COR-L47 (cell line): Measurements from ENCODE around the gene C10orf105.

Experiments used
- DNase-seq: peaks from one replicate; lab custom pipeline; 2025; lab: John Stamatoyannopoulos, UW

C10orf105 gene

GRCh38 chr10:71719464-71720201, at the start of gene C10orf105:
C10orf105 (minus strand) TSS chr10:71719778; CDS start chr10:71716337, 3,441 bp downstream.
- no peak for DNase-seq

GRCh38 chr10:71767420-71768035, 48.0 kb upstream of the C10orf105 start:
- DNase-seq = no peak

GRCh38 chr10:71766717-71767419, 47.3 kb upstream of the C10orf105 start:
- no peak for DNase-seq

- DNase-seq = no peak
Observed at GRCh38 chr10:71765906-71766716, 46.5 kb upstream of the C10orf105 start.

- no peak for DNase-seq
Observed at GRCh38 chr10:71765176-71765904, 45.8 kb upstream of the C10orf105 start.

- DNase-seq = no peak
Observed at GRCh38 chr10:71763352-71764127, 44.0 kb upstream of the C10orf105 start.

GRCh38 chr10:71762324-71762723, 42.7 kb upstream of the C10orf105 start:
- no peak for DNase-seq

- no peak for DNase-seq
Observed at GRCh38 chr10:71761541-71762113, 42.0 kb upstream of the C10orf105 start.

- DNase-seq = no peak
Observed at GRCh38 chr10:71761105-71761511, 41.5 kb upstream of the C10orf105 start.

GRCh38 chr10:71757399-71757922, 37.9 kb upstream of the C10orf105 start:
- no peak for DNase-seq

- DNase-seq = no peak
Observed at GRCh38 chr10:71756311-71757191, 37.0 kb upstream of the C10orf105 start.

GRCh38 chr10:71755179-71755879, 35.8 kb upstream of the C10orf105 start:
- no peak for DNase-seq

- no peak for DNase-seq
Observed at GRCh38 chr10:71754562-71754961, 35.0 kb upstream of the C10orf105 start.

- no peak for DNase-seq
Observed at GRCh38 chr10:71753960-71754505, 34.5 kb upstream of the C10orf105 start.

GRCh38 chr10:71753091-71753959, 33.7 kb upstream of the C10orf105 start:
- no peak for DNase-seq

- DNase-seq = no peak
Observed at GRCh38 chr10:71752391-71753090, 33.0 kb upstream of the C10orf105 start.
